Measurements from ENCODE around the gene ZNF550. TPM values are rescaled to one million over a fixed set of nuclear protein-coding genes. Genes with fewer than 3 reads are reported as not detected.

The ZNF550 gene
- total and polyA plus RNA-seq, 2 donors (not counting 3 experiments of a cell fraction or from before 2014, with no cell fraction given), result 2.0 to 8.4 TPM

DNA sequence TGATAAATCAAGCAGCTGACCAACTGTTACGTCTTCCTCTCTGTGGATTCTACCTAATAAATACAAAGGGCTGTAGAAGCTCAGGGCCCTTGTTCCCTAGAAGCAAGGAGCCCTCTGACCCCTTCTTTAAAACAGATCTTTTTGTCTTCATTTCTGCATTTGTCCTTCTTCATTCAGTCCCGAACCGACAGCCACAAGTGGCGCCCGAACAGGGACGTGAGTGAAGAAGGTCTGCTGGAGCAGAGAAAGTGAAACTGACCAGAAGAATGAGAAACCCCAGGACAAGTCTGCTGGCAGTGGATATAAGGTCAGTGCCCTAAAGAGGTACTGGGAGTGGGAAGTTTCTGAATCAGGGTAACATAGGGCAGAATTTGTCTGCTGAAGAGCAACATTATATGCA lies 46.8 kb downstream of the ZNF550 start:
- peaks cover 4% of the 10 kb centered on the region for H3K9me3 ChIP-seq (replicated peaks; ENCODE audit: control insufficient read depth, insufficient read depth, low read length)
- no peak for DNase-seq (ENCODE audit: low read depth, low spot score)
- no peak for FAIRE-seq
- no peaks in the 10 kb centered on the region for H3K4me1 ChIP-seq (ENCODE audit: control insufficient read depth, extremely low read depth, insufficient read depth, low read length)
- no peaks in the 10 kb centered on the region for H3K27me3 ChIP-seq (ENCODE audit: control insufficient read depth in 2 of 2, insufficient read depth in 2 of 2, low read length in 2 of 2)
- no peaks in the 10 kb centered on the region for H4K20me1 ChIP-seq (replicated peaks; ENCODE audit: control insufficient read depth, extremely low read depth, insufficient read depth, low read length)
- ChIA-PET CTCF (no interaction called here), POLR2A (no interaction called here)
- H3K4me3 ChIP-seq (replicated peaks in 1 of 3; ENCODE audit: insufficient read depth in 1 of 3, low read depth in 1 of 3, low read length in 3 of 3), result no peak overlapping the region
- BruUV-seq (replicated peaks), result no TSS peak
- TF ChIP-seq MYC (IDR thresholded peaks at IDR 0.05; ENCODE audit: low read depth, low read length), result no peak
- TF ChIP-seq FOS (IDR thresholded peaks at IDR 0.05; ENCODE audit: borderline replicate concordance, insufficient read depth, low read length), result no peak
- no peak for TF ChIP-seq POLR2A (IDR thresholded peaks at IDR 0.05; ENCODE audit: low read depth, low read length)
- TF ChIP-seq, protein P1, sequence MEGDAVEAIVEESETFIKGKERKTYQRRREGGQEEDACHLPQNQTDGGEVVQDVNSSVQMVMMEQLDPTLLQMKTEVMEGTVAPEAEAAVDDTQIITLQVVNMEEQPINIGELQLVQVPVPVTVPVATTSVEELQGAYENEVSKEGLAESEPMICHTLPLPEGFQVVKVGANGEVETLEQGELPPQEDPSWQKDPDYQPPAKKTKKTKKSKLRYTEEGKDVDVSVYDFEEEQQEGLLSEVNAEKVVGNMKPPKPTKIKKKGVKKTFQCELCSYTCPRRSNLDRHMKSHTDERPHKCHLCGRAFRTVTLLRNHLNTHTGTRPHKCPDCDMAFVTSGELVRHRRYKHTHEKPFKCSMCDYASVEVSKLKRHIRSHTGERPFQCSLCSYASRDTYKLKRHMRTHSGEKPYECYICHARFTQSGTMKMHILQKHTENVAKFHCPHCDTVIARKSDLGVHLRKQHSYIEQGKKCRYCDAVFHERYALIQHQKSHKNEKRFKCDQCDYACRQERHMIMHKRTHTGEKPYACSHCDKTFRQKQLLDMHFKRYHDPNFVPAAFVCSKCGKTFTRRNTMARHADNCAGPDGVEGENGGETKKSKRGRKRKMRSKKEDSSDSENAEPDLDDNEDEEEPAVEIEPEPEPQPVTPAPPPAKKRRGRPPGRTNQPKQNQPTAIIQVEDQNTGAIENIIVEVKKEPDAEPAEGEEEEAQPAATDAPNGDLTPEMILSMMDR (IDR thresholded peaks at IDR 0.05; ENCODE audit: extremely low read depth in 1 of 2, insufficient read depth in 1 of 2, low read depth in 1 of 2, low read length in 2 of 2), result no peak
- no peak for TF ChIP-seq EZH2 (IDR thresholded peaks at IDR 0.05; ENCODE audit: borderline replicate concordance, low read depth, low read length, severe bottlenecking)
- no peak for TF ChIP-seq GATA2 (IDR thresholded peaks at IDR 0.05; ENCODE audit: insufficient read depth, insufficient read length, low read depth, low read length)
- TF ChIP-seq, protein P2, sequence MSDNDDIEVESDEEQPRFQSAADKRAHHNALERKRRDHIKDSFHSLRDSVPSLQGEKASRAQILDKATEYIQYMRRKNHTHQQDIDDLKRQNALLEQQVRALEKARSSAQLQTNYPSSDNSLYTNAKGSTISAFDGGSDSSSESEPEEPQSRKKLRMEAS (IDR thresholded peaks at IDR 0.05; ENCODE audit: insufficient read depth, insufficient read length), result no peak
- no peak for TF ChIP-seq POLR2AphosphoS5 (IDR thresholded peaks at IDR 0.05; ENCODE audit: insufficient read depth, low read depth, low read length)
- TF ChIP-seq JUN (IDR thresholded peaks at IDR 0.05; ENCODE audit: borderline replicate concordance, insufficient read depth, insufficient read length, low read depth), result no peak
- H3K4me2 ChIP-seq (ENCODE audit: insufficient read depth, low read length), result no peak overlapping the region
- no peaks in the 10 kb centered on the region for H3K79me2 ChIP-seq (ENCODE audit: control insufficient read depth, insufficient read depth, low read length)
- H3K27ac ChIP-seq (ENCODE audit: insufficient read depth, low read depth, low read length), result no peak overlapping the region
- intact Hi-C loops (cut with micrococcal nuclease) (no loop called here), dilution Hi-C loops (cut with MboI; ENCODE audit: extremely low pct_ligation_motif_present, low sequenced_read_pairs) (no loop called here)
- H2AFZ ChIP-seq (ENCODE audit: low read depth, low read length), result no peak overlapping the region
- no peaks in the 10 kb centered on the region for H3K36me3 ChIP-seq (ENCODE audit: control insufficient read depth in 2 of 2, extremely low read depth in 1 of 2, insufficient read depth in 2 of 2, low read length in 2 of 2)
- H3K9ac ChIP-seq (replicated peaks; ENCODE audit: extremely low read depth, insufficient read depth, low read length), result no peak overlapping the region
- no peaks in the 10 kb centered on the region for H3K9me1 ChIP-seq (replicated peaks; ENCODE audit: control insufficient read depth, extremely low read depth, insufficient read depth, low read length)

Measured in endothelial cell of umbilical vein (primary cell).